Islet of Langerhans (tissue), 1 donor: Measurements from ENCODE around the gene PTGS2.

Experiments used
- FAIRE-seq: peaks from one replicate; lab custom pipeline; 2011; peaks lifted over from hg19 to GRCh38; lab: Jason Lieb, UNC

PTGS2 gene

DNA sequence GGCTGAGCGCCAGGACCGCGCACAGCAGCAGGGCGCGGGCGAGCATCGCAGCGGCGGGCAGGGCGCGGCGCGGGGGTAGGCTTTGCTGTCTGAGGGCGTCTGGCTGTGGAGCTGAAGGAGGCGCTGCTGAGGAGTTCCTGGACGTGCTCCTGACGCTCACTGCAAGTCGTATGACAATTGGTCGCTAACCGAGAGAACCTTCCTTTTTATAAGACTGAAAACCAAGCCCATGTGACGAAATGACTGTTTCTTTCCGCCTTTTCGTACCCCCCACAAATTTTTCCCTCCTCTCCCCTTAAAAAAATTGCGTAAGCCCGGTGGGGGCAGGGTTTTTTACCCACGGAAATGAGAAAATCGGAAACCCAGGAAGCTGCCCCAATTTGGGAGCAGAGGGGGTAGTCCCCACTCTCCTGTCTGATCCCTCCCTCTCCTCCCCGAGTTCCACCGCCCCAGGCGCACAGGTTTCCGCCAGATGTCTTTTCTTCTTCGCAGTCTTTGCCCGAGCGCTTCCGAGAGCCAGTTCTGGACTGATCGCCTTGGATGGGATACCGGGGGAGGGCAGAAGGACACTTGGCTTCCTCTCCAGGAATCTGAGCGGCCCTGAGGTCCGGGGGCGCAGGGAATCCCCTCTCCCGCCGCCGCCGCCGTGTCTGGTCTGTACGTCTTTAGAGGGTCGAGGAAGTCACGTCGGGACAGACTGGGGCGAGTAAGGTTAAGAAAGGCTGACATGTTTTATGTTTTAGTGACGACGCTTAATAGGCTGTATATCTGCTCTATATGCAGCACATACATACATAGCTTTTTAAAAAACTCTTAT is at the start of gene PTGS2:
Gene PTGS2 (minus strand): TSS at position 179 of the 817 bp plus-strand sequence. CDS start 133 bp downstream, at position 46.
- FAIRE-seq: no peak

DNA sequence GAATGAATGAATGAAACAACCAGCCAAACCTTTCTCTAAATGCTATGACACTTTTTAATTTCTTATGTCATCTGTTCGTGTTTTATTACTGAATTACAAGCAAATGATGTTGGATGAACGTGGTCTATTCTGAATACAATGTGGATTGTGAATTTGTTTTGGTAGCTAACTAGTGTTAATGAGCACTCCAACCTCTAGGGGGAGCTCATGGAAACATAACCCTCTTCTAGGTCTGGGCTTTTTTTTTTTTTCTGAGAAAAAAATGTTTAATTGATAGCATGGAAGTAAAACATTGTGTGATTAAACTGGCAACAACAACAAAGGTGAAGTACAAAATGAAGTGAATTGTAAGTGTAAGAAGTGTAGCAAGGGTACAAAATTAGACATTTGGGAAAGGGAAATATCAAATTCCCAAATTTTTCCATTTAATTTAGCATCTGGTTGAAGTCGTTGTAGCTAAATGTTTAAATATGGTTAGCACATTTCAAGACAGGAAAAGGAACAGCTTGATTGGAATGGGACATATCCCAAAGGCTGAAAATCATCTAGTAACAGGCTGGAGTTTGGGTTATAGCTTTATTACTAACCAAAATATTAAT is 42.6 kb upstream of the PTGS2 start:
- no peak for FAIRE-seq

DNA sequence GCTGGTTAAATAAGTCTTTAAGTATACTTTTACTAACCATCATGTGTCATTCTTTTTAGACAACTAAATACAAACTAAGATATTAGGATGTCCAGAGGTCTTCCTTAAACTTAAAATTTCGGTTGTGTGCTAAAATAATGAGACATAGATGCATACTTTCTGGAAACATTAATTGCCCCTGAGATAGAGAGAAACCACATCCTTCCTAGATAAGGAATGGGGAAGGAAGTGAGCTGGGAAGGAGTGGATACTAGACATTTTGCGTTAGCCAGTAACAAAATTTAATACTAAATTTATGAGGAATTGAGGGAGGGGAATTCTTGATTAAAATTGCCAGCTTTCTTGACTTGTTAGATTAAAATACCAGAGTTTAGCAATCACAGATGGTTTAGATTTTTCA is 37.1 kb upstream of the PTGS2 start:
- FAIRE-seq: no peak

DNA sequence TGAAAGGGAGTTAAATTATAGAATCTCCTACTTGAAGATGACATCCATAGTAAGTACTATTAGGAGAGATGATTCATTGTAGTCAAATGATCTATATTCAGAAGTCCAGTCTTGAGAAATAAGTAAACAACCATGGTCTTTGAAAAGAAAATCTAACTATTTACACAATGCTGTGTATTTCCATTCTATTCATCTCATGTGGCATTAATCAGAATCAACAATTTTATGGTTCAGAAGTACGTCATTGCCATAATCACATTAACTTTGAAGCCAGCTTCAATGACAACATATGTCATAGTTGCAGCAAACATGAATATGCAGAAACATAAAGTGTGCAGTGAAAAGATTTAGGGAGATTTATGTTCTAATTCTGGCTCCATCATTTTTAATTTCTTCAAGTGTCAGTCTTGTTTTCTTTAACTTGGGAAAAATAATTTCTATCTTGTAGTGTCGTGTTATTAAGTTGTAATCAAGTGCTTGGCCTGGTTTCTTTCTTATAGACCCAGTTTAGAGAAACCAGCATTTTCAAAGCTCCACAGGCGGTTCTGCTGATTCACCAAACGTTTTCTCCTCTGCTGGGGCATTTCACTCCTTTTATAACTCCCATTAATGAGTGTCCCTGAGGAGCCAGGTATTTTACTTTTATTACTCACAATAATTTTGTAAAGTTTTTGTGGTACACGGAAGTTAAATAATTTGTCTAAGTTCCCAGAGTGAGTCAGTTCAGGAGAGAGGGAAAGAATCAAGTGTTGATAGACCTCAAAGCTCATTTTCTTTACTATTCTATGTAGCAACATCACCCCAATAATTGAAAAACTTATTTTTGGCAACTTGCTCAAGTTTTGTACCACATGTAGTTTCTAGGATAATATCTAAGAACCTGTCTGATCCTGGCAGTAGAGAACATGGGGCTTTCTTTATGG is 35.9 kb upstream of the PTGS2 start:
- FAIRE-seq: no peak

DNA sequence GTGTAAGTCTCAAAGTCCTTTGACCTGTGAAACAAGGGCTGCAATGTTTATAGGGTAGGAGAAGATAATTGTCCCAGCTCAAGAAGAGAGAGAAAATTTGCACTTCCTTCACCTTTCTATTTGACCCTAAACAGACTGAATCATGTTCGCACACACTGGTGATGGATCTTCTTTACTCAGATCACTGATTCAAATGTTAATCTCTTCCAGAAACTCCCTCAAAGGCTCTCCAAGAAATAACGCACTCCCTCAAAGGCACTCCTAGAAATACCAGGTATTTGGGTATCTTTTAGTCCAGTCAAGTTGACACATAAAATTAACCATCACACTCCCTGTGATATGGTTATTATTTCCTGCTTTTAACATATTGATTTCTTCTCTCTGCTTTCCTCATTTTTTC is 30.5 kb upstream of the PTGS2 start:
- no peak for FAIRE-seq

DNA sequence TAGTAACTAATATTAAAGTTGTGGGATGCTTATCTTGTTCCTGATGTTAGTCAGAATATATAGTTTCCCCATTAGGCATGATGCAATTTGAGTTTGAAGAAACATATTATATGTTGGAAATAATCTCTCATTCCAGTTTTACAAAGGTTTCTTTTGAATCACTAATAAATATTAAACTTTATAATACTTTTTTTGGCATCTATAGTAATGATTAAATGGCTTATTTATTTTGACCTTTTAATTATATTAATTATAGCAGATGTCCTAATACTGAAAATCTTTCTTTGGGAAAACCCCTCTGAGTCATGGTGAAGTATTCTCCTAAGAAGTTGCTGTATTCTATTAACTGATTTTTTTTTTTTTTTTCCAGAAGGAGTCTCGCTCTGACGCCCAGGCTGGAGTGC is 28.5 kb upstream of the PTGS2 start:
- no peak for FAIRE-seq

DNA sequence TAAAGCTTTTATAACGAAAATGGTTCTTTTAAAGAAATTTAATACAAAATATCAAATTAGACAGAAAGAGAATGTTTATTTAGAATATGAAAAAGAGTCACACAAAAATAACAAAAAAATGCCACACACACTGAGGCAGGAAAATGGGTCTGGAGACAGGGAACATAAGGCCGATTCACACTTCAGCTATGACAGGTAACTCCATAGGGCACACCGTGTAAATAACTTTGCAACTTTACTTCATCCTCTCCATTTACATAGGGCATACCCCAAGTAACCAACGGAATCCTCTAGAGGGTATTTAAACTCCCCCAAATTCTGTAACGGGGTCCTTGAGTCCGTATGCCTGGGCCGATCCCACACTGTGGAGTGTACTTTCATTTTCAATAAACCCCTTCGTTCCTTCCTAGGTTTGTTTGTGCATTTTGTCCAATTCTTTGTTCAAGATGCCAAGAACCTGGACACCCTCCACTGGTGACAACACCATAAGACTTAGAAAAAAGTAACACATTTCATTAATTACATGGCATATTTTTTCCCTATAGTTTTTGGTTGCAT is 23.1 kb upstream of the PTGS2 start:
- no peak for FAIRE-seq

DNA sequence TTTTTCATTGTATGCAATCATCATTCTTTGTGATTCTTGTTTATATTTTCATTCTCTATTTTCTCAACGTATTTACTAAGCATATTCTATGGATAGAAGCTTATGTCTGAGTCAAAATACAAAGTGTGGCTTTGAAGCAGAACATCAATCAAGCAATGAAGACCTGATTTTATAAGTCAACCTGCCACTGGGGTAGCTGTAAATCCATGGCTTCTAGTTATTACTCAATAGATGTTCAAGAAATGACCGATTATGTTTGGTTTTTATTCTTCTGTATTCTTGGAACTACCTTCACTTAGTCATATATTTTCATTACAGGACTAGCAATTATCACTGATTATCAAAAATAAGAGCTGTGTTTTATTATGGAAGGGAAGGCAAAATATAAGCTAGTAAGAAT is 20.5 kb upstream of the PTGS2 start:
- no peak for FAIRE-seq

DNA sequence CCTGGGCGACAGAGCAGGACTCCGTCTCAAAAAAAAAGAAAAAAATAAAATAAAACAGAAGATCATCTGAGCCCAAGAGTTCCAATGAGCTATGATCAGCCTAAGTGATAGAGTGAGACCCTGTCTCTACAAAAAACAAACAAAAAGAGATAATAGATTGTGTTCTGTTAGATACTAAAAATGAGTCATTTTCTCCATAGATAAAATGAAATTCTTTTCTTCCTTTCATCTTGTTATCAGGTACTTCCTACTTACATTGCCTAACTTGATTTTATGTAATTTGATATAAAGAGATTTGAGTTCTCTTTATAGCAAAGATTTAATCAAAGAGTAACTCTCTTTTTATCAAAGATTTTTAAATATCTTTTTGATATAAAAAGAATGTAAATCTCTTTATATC is 19.3 kb upstream of the PTGS2 start:
- no peak for FAIRE-seq

DNA sequence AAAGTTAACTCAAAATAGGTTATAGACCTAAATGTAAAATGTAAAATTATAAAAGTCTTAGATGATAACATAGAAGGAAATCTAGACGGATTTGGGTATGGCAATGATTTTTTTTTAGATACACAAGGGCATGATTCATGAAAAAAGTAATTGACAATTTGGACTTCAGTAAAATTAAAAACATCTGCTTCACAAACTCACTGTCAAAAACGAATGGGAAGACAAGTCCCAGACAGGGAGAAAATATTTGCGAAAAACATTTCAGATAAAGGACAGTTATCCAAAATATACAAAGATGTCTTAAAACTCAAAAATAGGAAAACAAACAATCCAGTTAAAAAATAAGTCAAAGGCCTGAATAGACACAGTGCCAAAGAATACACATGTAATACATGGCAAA is 9.7 kb upstream of the PTGS2 start:
- FAIRE-seq: no peak

DNA sequence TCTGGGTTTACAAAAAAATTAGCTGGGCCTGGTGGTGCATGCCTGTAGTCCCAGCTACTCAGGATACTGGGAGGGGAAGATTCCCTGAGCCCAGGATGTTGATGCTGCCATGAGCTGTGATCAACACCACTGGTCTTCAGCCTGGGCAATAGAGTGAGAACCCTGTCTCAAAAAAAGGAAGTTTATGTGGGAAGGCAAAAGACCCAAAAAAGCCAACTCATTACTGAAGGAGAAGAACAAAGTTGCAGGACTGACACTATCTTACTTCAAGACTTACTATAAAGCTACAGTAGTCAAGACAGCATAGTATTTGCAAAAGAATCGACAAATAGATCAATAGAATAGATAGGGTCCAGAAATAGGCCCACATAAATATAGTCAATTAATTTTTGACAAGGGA is 9.2 kb upstream of the PTGS2 start:
- no peak for FAIRE-seq

DNA sequence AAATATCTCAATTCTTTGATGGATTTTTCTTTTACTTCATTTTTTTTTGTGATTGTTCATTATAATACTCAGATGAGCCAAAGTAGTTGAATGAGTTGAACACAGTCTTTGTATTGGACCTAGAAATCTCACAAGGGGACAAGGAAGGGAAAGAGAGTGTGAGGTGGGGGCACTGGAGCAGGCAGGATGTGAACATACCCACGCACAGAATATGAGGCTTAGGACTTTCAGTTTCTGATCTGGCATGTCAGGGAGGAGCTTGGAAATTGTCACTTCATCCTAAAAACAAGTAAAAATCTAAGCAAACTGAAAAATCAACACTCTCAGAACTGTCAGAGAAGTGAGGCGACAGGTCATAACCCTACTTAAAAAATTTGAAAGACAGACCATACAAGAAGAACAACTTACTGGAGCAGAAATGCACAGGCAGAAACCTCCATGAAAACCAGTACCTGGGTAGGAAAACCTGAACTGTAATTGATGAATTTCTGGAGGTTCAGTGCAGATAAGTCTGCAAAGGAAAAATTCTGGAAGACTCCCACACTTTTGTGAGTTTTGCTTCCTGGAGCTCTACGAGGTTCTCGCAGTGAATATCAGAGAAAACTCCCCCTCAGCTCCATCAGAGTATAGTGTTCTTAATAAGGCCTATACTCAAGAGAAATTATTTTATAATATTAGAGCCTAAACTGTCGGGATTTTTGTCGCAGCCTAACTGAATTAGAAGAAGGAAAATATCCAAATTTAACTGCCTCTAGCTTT is 3.6 kb upstream of the PTGS2 start:
- no peak for FAIRE-seq

DNA sequence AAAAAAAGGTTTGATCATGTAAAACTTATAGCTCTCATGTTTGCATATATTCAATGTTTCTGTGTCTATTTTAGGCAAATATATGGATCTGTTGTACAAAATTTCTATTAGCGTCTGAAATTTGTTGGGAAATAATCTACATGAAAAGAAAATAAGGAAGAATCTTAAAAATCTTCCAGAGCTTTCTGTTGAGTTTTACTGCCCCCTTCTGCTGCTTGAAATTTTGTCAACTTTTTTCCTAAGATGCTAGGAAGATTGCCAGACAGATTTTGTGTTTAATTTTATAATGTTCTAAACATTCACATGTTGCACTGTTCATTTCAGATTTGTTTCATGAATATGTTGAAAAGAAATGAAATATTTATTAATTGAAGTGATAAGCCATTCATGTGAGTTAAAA is 2.5 kb upstream of the PTGS2 start:
- FAIRE-seq: no peak

DNA sequence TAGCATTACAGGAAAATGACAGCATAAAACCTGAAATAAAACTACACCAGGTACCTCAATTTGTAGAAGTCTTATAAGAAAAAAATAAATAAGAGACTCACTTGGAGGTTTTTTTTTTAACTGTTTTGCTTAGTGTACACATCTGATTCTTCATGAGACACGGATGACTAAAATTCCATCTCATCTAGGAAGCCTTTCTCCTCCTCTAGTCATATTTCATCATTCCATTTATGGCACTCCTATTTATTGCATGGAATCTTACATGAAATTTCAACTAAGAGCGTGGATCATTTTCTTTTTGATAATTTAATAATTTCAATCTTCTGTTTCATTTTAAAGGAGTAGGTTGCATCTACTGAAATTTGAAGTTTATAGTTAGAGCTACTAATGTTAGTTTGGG is 1.6 kb upstream of the PTGS2 start:
- FAIRE-seq: no peak

DNA sequence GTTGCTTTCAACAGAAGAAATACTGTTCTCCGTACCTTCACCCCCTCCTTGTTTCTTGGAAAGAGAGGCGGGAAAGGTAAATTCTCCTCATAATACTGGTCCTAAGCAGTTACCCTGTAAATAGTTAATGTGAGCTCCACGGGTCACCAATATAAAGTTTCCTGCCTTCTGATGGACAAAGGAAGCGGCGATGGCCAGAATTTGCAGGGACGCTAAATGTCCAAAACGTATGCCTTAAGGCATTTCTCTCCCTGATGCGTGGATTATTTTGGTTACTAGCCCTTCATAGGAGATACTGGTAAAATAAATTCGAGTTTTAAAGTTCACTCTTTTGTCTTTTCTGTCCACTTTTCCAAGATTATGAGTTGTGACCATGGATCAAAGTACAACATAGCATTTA is 898 bp upstream of the PTGS2 start:
- FAIRE-seq: no peak

DNA sequence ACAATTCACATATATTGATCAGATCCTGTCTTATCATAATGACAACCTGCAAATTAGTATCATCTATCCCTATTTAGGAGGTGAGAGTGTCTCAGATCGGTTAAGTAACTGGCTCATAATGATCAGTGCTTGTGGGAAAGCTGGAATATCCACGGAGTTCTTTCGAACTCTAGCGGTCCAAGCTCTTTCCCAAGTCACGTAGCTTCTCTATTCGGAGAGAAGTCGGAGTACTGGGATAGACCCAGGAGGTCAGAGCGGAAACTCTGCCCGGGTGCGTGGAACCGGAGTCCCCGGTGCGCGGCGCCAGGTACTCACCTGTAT is 339 bp downstream of the PTGS2 start:
- FAIRE-seq: no peak

DNA sequence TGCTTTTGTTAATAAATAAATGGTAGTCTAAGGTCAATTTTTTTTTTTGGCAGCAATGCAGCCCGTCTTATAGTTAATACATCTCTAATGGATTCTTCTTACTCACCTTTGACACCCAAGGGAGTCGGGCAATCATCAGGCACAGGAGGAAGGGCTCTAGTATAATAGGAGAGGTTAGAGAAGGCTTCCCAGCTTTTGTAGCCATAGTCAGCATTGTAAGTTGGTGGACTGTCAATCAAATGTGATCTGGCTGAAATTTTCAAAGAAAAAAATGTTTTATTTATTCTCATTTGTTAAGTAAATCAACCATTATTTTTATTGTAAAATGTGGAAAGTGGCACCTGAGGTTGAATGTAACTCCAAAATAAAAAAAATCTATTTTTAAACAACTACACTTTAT is 2.1 kb downstream of the PTGS2 start:
- FAIRE-seq: no peak

DNA sequence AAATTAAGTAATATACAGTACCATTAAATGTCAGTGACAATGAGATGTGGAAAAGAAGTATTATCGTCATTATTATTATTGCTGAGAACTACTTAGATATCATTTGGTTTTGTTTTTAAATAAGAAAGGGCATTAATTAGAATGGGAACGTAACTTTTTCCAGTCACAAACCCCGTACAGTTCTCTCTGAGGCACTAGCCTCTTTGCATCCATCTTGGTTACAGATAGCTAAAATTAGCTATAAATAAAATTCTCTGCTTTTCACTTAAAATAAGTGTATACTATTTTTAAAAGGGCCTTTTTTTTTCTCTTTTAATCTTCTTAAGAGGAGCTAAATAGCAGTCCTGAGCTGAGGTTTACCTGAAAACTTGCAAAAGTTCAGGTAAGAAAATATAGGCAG is 7.6 kb downstream of the PTGS2 start:
- no peak for FAIRE-seq

DNA sequence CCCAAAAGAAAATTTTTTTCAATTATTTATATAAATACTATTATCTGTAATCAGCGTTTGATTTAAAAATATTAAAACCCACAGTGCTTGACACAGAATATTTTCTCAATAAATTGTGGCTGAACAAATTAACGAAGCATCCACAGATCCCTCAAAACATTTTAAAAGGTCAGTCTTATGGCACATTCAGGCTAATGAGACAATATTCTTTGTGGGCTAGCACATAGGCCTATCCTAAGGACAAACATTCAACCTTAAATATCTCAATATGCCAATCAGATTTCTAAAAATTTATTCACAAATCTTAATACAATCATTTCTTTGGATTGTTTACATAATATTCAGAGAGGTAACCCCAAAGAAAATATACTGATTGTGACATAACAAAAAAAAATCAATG is 8.1 kb downstream of the PTGS2 start:
- no peak for FAIRE-seq

DNA sequence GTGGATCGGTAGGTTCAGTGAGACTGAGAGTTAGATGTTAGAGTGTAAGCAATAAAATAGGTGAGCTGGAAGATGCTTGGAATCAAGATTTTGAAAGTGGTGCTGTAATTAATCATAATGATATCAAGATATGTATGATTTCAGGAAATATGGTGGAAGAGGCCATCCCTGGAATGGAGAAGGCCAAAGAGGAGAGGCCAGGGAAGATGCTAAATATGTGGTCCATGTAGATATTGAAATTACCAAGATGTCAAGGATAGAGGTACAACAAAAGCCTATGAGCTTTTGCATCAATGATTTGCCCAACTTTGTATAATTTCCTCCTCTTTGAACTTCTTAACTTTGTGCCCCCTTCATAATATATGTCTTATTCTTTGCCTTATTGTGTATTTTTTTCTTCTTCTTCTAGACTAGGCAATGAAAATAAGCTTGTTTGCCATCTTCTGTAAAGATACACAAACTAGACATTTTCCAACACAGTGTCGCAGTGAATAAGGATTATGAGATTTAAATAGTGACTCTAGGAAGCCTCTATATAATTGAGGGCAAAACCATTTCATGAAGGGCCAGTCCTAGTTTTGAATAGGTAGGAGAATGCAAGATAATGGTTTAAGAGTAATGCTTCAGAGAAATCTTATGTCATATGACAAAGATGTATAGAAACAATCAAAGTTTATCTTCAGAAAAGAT is 8.9 kb downstream of the PTGS2 start:
- FAIRE-seq: no peak

DNA sequence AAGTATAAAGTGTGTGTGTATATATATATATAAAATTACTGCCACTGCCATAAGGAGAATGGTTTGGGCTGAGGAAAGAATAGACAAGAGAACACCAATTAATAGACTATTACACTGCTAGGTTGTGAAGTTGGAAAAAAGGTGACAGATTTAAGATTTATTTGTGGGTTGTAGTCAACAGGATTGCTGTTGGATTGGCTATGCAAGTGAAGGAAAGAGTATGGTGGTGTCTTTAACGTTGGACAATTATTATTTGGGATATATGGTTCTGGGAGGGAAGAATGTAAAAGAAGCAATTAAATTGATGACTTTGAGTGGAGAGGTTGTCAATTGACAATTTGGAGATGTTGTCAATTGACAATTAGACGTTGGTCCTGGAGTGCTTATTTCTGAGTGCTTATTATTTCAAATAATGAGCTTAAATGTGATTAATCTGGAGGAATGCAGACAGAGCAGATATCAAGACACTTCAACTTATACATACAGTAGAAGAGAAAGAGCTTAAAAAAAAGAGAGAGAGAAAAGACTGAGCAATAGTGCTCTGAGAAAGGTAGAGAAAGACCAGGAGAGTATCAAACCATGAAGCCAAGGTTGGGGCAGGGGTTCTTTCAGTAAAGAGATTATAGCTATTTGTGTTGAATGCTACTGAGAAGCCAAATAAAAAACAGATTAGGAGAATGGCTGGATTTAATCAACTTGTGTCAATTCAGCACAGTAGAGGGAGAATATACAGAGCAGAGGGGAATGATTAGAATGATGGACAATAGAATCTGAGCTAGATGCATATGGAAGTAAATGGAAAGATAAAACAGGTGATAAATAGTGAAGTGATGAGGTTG is 9.7 kb downstream of the PTGS2 start:
- FAIRE-seq: no peak
